ENCODE data around the gene CRYBG2. TPM values are rescaled to one million over a fixed set of nuclear protein-coding genes. Genes with fewer than 3 reads are reported as not detected.
A peak's percentile ranks its signal among the peaks of the same experiment; 100 is the strongest.

Gene CRYBG2, protein sequence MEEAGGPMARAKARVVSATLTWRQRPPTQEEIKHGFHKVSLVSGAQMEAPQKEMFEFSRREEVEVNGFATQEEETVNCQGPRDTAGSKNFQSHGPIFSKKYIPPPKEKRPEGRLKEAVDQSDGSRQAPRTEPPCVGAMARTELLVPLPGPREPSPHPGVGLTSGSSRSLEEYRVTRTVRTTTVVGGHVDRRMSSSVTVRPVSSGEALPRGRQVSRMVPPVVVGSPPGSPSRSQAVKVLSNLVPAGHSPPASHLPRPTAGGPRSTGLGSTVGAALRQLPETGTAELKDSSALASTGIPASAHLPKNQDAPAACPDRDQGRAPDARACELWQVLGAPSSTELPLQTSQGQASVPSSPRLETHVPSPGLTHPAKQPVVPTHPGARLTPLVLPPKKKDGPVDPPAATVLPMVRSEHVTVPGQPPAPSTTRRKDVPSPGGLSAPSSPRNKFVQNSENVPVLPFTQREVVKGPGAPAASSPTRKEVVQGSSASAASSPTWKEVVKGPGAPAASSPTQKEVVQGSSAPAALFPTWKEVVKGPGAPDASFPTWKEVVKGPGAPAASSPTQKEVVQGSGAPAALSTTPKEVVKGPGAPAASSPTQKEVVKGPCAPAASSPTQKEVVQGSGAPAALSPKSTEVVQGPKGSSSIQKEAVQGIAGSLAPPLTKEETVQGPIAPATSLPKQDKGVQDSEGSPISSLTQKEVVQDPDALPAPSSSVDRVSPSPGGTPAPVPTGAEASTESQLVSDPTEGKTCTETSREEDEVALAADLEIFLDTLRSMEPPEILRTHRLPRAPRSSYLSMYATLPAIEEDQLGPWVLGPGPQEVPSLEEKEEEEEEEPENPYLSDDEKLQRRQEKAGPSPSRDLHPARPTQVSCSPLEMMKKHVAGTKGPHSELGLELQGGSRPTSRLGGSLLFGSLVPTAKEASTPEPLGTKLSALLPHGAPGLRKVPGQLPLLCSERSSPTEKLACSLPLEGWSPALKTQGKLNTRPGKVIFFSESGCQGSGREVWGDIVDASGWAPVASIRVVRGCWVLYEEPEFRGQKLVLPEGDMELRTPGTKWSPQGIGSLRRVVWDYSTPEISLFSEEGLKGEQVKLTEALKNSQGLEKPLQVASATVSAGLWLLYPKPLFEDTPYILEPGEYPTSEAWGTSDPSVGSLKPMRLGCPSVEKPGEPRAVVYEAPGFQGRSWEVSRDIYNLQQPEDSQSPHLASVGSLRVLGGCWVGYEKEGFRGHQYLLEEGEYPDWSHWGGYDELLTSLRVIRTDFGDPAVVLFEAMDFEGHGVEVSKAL (N-terminal part only)
- total RNA-seq (2021) (21.7 and 24.6 TPM in 2 replicates), Bru-seq, nascent RNA (percentile 53 among the genes with signal in this experiment), BruChase-seq, experiment 1, labeled RNA remaining after a 2-hour chase (percentile 56 among the genes with signal in this experiment), BruChase-seq, experiment 2, labeled RNA remaining after a 6-hour chase (percentile 68 among the genes with signal in this experiment)
- long read RNA-seq, full-length matches to known transcripts, result 1 of 13 reads
- long read RNA-seq, partial matches to known transcripts, result 9 of 13 reads
- long read RNA-seq, other reads (novel, unspliced or antisense), result 3 of 13 reads

DNA sequence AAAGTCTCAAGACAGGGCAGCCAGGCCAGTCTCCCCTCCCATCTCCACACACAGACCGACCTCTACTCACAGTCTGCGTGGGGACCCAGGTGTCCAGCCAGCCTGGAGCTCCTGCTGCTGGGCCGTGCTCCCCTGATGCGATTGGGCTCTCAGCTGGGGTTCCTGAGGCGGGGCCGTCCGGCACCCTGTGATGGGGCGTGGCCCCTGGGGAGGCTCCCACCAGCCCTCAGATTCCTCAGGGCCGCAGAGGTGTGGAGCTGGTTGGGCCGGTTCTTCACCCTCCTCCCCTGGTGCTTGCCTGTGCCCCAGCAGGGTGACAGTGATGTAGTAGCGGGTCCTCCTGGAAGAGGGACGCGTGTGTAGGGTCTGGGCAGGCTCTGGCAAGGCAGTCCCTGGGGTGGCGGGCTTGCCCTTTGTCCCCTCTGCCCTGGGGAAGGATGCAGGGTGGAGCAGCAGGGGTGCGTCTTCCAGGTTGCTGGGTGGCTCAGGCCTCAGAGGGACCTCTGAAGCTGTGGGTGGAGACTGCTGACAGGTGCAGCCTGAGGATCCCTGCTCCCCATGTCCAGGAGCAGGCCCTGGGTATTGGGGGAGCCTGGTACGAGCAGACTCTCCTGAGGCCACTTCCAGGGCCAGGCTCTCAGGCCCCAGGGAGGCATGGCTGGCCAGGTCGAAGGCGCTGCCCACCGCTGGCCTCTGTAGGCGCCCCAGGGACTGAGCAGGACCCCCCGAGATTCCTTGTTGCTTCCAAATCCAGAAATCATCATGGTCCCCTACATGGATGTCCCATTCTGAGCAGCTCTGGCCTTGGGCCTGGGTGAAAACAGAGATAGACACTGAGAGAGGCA lies at the start of gene CRYBG2:
Gene CRYBG2 (minus strand): TSS at position 155 of the 845 bp plus-strand sequence. CDS start 7,473 bp downstream, outside the sequence.
- H3K9me2 ChIP-seq (ENCODE audit: insufficient read depth), result no peaks in the 10 kb centered on the region
- peaks cover 94% of the 10 kb centered on the region for H3K4me1 ChIP-seq (replicated peaks; ENCODE audit: insufficient read depth)
- peak within 1 kb of the TSS; percentile 99 for H3K27ac ChIP-seq
- peaks cover 48% of the 10 kb centered on the region for H3F3A ChIP-seq (ENCODE audit: insufficient read depth, low read depth)
- BruUV-seq (replicated peaks), result no TSS peak
- POLR2A ChIA-PET (ENCODE audit: unreplicated experiment), result interaction anchor here (0.6 kb wide), 1 partner anchor 227 kb away, joined by 5 read pairs; no protein-coding TSS in a partner anchor
- no peaks in the 10 kb centered on the region for H3K27me3 ChIP-seq (ENCODE audit: insufficient read depth, low read depth)
- CTCF ChIA-PET, result no interaction called here
- H3K4me3 ChIP-seq, result peak within 1 kb of the TSS; percentile 56; the same call in 1 of the 2 replicates
- TF ChIP-seq, protein P1, sequence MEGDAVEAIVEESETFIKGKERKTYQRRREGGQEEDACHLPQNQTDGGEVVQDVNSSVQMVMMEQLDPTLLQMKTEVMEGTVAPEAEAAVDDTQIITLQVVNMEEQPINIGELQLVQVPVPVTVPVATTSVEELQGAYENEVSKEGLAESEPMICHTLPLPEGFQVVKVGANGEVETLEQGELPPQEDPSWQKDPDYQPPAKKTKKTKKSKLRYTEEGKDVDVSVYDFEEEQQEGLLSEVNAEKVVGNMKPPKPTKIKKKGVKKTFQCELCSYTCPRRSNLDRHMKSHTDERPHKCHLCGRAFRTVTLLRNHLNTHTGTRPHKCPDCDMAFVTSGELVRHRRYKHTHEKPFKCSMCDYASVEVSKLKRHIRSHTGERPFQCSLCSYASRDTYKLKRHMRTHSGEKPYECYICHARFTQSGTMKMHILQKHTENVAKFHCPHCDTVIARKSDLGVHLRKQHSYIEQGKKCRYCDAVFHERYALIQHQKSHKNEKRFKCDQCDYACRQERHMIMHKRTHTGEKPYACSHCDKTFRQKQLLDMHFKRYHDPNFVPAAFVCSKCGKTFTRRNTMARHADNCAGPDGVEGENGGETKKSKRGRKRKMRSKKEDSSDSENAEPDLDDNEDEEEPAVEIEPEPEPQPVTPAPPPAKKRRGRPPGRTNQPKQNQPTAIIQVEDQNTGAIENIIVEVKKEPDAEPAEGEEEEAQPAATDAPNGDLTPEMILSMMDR (conservative IDR thresholded peaks at IDR 0.05), result no peak
- no peak for TF ChIP-seq EZH2 (IDR thresholded peaks at IDR 0.05; ENCODE audit: low read depth)
- peaks cover 22% of the 10 kb centered on the region for H3K79me2 ChIP-seq (ENCODE audit: low read depth)
- DNase-seq, result peak; percentile 90 to 95
- H3K4me2 ChIP-seq, result peak within 1 kb of the TSS; percentile 73
- H3K36me3 ChIP-seq (ENCODE audit: low read depth), result no peaks in the 10 kb centered on the region
- H2AFZ ChIP-seq, result no peak within 1 kb of the TSS
- intact Hi-C loops (cut with micrococcal nuclease; ENCODE audit: unreplicated experiment), result loop anchor here (10.0 kb wide), 1 partner anchor 511 kb away; the partner anchor contains the start of gene SFN
- H3K9me3 ChIP-seq (ENCODE audit: insufficient read depth, low read depth), result no peaks in the 10 kb centered on the region
- no peaks in the 10 kb centered on the region for H4K20me1 ChIP-seq (ENCODE audit: insufficient read depth)

DNA sequence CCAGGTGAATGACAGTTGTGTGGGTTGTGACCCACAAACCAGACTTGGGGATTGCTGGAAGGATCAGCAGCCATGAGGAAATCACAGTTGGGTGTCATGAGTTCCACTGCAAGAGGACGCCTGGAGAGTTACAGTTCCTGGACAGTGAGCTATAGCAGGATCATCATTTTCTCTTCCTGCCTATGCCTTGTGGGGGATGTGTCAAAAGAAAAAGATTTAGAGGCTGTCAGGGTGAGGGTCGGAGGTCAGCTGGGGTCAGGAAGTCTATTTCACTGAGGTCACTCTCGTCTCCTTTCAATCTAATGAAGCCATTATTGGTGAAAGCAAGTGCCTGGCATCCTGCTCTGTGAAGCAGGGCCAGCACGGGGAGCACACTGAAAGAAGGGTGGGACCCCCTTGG lies 49.7 kb upstream of the CRYBG2 start:
- TF ChIP-seq, protein P1 (conservative IDR thresholded peaks at IDR 0.05), result no peak
- TF ChIP-seq EZH2 (IDR thresholded peaks at IDR 0.05; ENCODE audit: low read depth), result no peak
- intact Hi-C loops (cut with micrococcal nuclease; ENCODE audit: unreplicated experiment), result no loop called here
- BruUV-seq (replicated peaks), result no TSS peak
- Histone ChIP-seq H3K4me1 (replicated peaks; ENCODE audit: insufficient read depth) (peaks cover 12% of the 10 kb centered on the region), H3K9me2 (ENCODE audit: insufficient read depth) (no peaks in the 10 kb centered on the region), H3K36me3 (ENCODE audit: low read depth) (no peaks in the 10 kb centered on the region), H4K20me1 (ENCODE audit: insufficient read depth) (no peaks in the 10 kb centered on the region), H3F3A (ENCODE audit: insufficient read depth, low read depth) (peaks cover 16% of the 10 kb centered on the region; the same call in 1 of the 2 replicates), H3K4me3 (no peak overlapping the region), H3K27ac (no peak overlapping the region), H3K9me3 (ENCODE audit: insufficient read depth, low read depth) (no peaks in the 10 kb centered on the region), H3K79me2 (ENCODE audit: low read depth) (no peaks in the 10 kb centered on the region), H2AFZ (no peak overlapping the region), H3K27me3 (ENCODE audit: insufficient read depth, low read depth) (no peaks in the 10 kb centered on the region), H3K4me2 (no peak overlapping the region)
- no peak for DNase-seq
- CTCF ChIA-PET, result no interaction called here
- POLR2A ChIA-PET (ENCODE audit: unreplicated experiment), result no interaction called here
